IgD-negative memory B cell (primary cell): Measurements from ENCODE around the gene RPAP2. TPM values are rescaled to one million over a fixed set of nuclear protein-coding genes. Genes with fewer than 3 reads are reported as not detected.
A peak's percentile ranks its signal among the peaks of the same experiment; 100 is the strongest.
"Not testable (repeated sequence)": the region's sequence is repeated elsewhere in the genome, so short reads cannot be mapped to it uniquely, and the experiment has no call there.

Experiments used
- H3K27ac Mint-ChIP-seq, 3 donors: one replicate each; pipeline ENCODE4 v1.8.0; 2020 to 2022; ENCODE audit warnings: mild to moderate bottlenecking in 3 of 3, mixed read lengths in 3 of 3, moderate library complexity in 1 of 3
- H3K27me3 Mint-ChIP-seq: one replicate; pipeline ENCODE4 v1.8.0; 2021; ENCODE audit warnings: mixed read lengths
- H3K36me3 Mint-ChIP-seq: one replicate; pipeline ENCODE4 v1.8.0; 2020; ENCODE audit warnings: mild to moderate bottlenecking, mixed read lengths
- H3K4me1 Mint-ChIP-seq, 3 donors: one replicate each; pipeline ENCODE4 v1.8.0; 2020 to 2022; ENCODE audit warnings: mixed read lengths in 3 of 3, mild to moderate bottlenecking in 1 of 3
- H3K4me3 Mint-ChIP-seq, 4 donors: one replicate each; pipeline ENCODE4 v1.8.0; 2020 to 2022; ENCODE audit warnings: mild to moderate bottlenecking in 4 of 4, mixed read lengths in 4 of 4, moderate library complexity in 3 of 4
- H3K9me3 Mint-ChIP-seq, 3 donors: one replicate each; pipeline ENCODE4 v1.8.0; 2020 to 2021; ENCODE audit warnings: mixed read lengths in 3 of 3, mild to moderate bottlenecking in 1 of 3
- polyA plus RNA-seq: library from polyadenylated mRNA; unstranded; fragments of 300-500 nt; fragmentation: Illumina TruSeq; gene quantifications from one replicate; pipeline ENCODE4 v1.2.3, GENCODE V29; 2021

RPAP2 gene
- polyA plus RNA-seq, 1 donor from 2014 or later = 23.0 TPM

DNA sequence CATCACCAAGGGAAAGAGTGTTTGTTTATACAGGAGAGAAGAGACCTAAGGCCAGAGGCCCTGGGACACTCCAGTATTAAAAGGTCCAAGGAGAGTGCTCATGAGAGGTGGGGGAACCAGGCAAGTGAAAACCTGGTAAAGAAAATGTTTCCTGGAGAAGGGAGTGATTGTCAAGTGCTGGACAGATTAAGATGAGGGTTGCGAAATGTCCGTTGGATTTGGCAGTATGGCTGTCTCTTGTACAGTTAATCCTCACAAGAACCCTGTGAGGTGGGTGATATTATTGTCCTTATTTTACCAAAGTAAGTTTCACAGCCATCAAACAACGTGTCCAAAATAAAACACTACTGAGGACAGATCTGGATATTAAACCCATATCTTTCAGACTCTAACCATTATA, 44.2 kb downstream of the RPAP2 start:
- H3K27me3 Mint-ChIP-seq = no peaks in the 10 kb centered on the region
- no peaks in the 10 kb centered on the region for H3K9me3 Mint-ChIP-seq
- H3K4me3 Mint-ChIP-seq = no peak overlapping the region
- peaks cover 9% of the 10 kb centered on the region for H3K36me3 Mint-ChIP-seq
- no peak overlapping the region for H3K27ac Mint-ChIP-seq
- H3K4me1 Mint-ChIP-seq = no peaks in the 10 kb centered on the region

GRCh38 chr1:92346866-92347640, 48.2 kb downstream of the RPAP2 start:
- Mint-ChIP-seq H3K27ac (peak overlapping the region in 1 of 3 donors; percentile 77), H3K4me1 (no peaks in the 10 kb centered on the region), H3K36me3 (peaks cover 15% of the 10 kb centered on the region), H3K4me3 (no peak overlapping the region), H3K27me3 (no peaks in the 10 kb centered on the region), H3K9me3 (peaks cover 0 to 7% (median 3%) of the 10 kb centered on the region in 3 donors)

- Mint-ChIP-seq H3K4me3 (peak overlapping the region in 1 of 4 donors; percentile 35), H3K27ac (no peak overlapping the region), H3K27me3 (no peaks in the 10 kb centered on the region), H3K9me3 (peaks cover 0 to 10% (median 3%) of the 10 kb centered on the region in 3 donors), H3K4me1 (no peaks in the 10 kb centered on the region), H3K36me3 (peaks cover 24% of the 10 kb centered on the region)
Observed at GRCh38 chr1:92352856-92353255, 54.0 kb downstream of the RPAP2 start.

DNA sequence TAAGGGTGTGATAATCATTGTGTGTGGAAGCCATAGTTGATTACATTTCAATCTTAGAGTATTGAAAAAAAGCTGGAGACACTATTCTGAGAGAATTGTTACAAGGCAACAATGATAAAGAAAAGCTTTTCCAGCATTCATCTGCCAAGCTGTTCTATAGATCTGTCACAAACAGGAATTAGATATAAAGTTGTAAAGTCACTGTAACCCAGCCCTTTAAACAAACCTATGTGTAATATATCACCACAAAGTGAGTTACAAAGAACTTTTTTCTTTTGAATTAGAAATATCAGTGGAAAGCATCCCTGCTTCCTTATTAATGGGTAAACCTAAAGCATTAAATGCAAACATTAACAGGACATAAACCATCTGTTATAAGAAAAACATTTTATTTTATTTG, 55.4 kb downstream of the RPAP2 start:
- no peak overlapping the region for H3K27ac Mint-ChIP-seq
- H3K9me3 Mint-ChIP-seq = peaks cover 0 to 10% (median 7%) of the 10 kb centered on the region in 3 donors
- no peaks in the 10 kb centered on the region for H3K27me3 Mint-ChIP-seq
- peaks cover 22% of the 10 kb centered on the region for H3K36me3 Mint-ChIP-seq
- no peak overlapping the region for H3K4me3 Mint-ChIP-seq
- no peaks in the 10 kb centered on the region for H3K4me1 Mint-ChIP-seq

GRCh38 chr1:92356956-92357355, 58.1 kb downstream of the RPAP2 start:
- H3K4me1 Mint-ChIP-seq = no peaks in the 10 kb centered on the region
- H3K36me3 Mint-ChIP-seq = peaks cover 26% of the 10 kb centered on the region
- H3K27ac Mint-ChIP-seq = no peak overlapping the region
- H3K27me3 Mint-ChIP-seq = no peaks in the 10 kb centered on the region
- no peak overlapping the region for H3K4me3 Mint-ChIP-seq
- peaks cover 0 to 5% (median 4%) of the 10 kb centered on the region in 3 donors for H3K9me3 Mint-ChIP-seq

DNA sequence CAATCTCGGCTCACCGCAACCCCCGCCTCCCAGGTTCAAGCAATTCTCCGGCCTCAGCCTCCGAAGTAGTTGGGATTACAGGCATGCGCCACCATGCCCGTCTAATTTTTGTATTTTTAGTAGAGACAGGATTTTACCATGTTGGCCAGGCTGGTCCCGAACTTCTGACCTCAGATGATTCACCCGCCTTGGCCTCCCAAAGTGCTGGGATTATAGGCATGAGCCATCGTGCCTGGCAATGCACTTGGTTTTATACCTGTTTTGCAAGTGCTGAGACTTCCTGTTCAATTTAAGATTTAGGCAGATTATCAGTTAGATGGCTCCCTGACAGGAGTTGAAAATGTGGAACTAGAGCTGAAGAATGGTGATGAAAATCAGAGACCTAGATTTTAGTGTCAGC, 60.5 kb downstream of the RPAP2 start:
- not testable (repeated sequence) for H3K4me1 Mint-ChIP-seq, H3K27me3 Mint-ChIP-seq, H3K4me3 Mint-ChIP-seq, H3K9me3 Mint-ChIP-seq, H3K27ac Mint-ChIP-seq
- peaks cover 20% of the 10 kb centered on the region for H3K36me3 Mint-ChIP-seq

DNA sequence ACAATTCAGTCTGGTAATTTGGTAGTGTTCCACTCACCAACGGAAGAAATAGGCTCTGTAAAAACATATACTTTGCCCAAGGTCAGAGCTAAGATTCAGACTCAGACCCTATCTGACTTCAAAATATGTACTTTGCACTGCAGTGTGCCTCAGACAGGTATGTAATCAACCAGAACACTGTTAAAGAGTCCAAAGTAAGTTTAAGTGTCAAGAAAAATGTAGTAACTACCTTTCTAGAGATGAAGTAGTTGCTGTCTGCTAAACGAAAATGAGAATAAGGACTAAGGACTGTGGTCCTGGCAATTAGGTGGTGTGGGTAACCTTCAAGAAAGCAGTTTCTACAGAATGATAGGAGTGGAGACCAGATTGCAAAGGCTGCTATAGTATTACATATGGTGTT, 61.1 kb downstream of the RPAP2 start:
- peaks cover 20% of the 10 kb centered on the region for H3K36me3 Mint-ChIP-seq
- no peak overlapping the region for H3K27ac Mint-ChIP-seq
- no peak overlapping the region for H3K4me3 Mint-ChIP-seq
- peaks cover 0 to 2% (median 0%) of the 10 kb centered on the region in 3 donors for H3K4me1 Mint-ChIP-seq
- peaks cover 0 to 4% (median 0%) of the 10 kb centered on the region in 3 donors for H3K9me3 Mint-ChIP-seq
- no peaks in the 10 kb centered on the region for H3K27me3 Mint-ChIP-seq

GRCh38 chr1:92362970-92363369, 64.1 kb downstream of the RPAP2 start:
- Mint-ChIP-seq H3K36me3 (peaks cover 14% of the 10 kb centered on the region), H3K27ac (no peak overlapping the region), H3K27me3 (no peaks in the 10 kb centered on the region), H3K4me1 (peaks cover 0 to 2% (median 0%) of the 10 kb centered on the region in 3 donors), H3K4me3 (no peak overlapping the region), H3K9me3 (peaks cover 0 to 3% (median 0%) of the 10 kb centered on the region in 3 donors)

DNA sequence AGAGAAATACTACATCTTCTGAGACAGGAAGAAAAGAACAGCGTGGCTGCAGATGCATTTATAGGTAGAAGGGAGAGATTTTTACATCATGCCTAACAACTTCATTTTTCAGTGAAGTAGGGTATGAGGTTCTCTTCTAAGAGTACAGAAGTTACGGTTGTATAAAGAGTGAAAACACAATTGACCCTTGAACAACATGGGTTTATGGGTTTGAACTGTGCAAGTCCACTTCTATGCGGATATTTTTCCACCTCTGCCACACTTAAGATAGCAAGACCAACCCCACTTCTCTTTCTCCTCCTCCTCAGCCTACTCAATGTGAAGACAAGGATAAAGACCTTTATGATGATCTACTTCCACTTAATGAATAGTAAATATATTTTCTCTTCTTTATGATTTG, 64.5 kb downstream of the RPAP2 start:
- no peak overlapping the region for H3K4me3 Mint-ChIP-seq
- no peak overlapping the region for H3K27ac Mint-ChIP-seq
- no peaks in the 10 kb centered on the region for H3K27me3 Mint-ChIP-seq
- H3K9me3 Mint-ChIP-seq = no peaks in the 10 kb centered on the region
- H3K36me3 Mint-ChIP-seq = peaks cover 11% of the 10 kb centered on the region
- H3K4me1 Mint-ChIP-seq = peaks cover 0 to 2% (median 0%) of the 10 kb centered on the region in 3 donors

GRCh38 chr1:92365378-92366039, 66.7 kb downstream of the RPAP2 start:
- no peak overlapping the region for H3K27ac Mint-ChIP-seq
- H3K4me3 Mint-ChIP-seq = no peak overlapping the region
- no peaks in the 10 kb centered on the region for H3K9me3 Mint-ChIP-seq
- peaks cover 5% of the 10 kb centered on the region for H3K36me3 Mint-ChIP-seq
- H3K27me3 Mint-ChIP-seq = no peaks in the 10 kb centered on the region
- peaks cover 0 to 2% (median 0%) of the 10 kb centered on the region in 3 donors for H3K4me1 Mint-ChIP-seq

DNA sequence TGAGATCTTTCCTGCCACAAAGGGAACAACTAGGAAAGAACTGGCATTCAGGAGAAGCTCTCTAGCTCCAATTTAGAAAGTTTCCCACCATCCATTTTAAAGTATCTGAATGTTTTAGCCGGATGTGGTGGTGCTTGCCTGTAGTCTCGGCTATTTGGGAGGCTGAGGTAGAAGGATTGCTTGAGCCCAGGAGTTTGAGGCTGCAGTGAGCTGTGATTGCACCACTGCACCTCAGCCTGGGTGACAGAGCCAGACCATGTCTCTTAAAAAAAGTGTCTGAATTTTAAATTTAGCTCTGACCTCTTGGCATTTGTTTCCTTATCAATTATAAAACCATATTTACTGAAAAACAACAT, 67.2 kb downstream of the RPAP2 start:
- H3K4me1 Mint-ChIP-seq = peaks cover 0 to 2% (median 0%) of the 10 kb centered on the region in 3 donors
- no peak overlapping the region for H3K4me3 Mint-ChIP-seq
- no peaks in the 10 kb centered on the region for H3K27me3 Mint-ChIP-seq
- no peak overlapping the region for H3K27ac Mint-ChIP-seq
- peaks cover 5% of the 10 kb centered on the region for H3K36me3 Mint-ChIP-seq
- H3K9me3 Mint-ChIP-seq = no peaks in the 10 kb centered on the region

DNA sequence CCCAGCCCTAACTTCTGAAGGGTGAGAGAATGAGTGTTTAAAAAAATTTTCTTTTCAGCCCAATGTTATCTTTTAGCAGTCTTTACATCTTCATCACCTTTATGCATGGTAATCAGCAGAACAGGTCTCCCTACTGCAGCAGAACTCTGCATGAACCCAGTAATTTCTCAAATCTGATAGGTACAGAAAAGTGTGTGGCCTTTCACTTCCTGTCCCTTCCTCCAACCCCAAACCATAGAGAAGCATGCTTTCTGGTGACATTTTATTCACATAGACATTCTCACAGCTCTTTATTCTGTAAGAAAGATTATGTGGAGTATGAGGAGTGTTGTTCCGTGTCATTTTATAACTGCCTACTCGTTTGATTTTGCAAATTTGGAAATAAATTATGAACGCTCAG, 68.6 kb downstream of the RPAP2 start:
- no peaks in the 10 kb centered on the region for H3K27me3 Mint-ChIP-seq
- no peaks in the 10 kb centered on the region for H3K9me3 Mint-ChIP-seq
- peaks cover 0 to 2% (median 0%) of the 10 kb centered on the region in 3 donors for H3K4me1 Mint-ChIP-seq
- peaks cover 8% of the 10 kb centered on the region for H3K36me3 Mint-ChIP-seq
- H3K27ac Mint-ChIP-seq = no peak overlapping the region
- no peak overlapping the region for H3K4me3 Mint-ChIP-seq

DNA sequence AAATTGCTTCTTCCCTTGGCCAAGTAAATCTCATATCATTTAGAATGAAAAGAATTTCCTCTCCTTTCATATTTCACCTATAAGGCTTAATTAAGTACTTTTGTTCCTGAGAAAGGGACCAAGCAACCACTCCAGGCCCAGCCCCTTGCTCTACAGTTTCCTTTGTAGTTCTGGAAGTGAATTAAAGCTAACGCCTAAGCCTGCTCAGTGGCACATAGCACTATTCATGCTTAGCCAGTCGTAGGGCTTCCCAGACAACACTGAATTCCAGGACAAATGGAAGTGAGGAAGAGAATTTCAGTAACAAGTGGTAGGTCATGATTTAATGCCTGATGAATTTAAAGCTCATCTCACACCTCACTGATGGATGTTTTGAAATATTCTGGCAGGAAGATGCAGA, 73.3 kb downstream of the RPAP2 start:
- H3K27me3 Mint-ChIP-seq = no peaks in the 10 kb centered on the region
- no peak overlapping the region for H3K4me3 Mint-ChIP-seq
- H3K27ac Mint-ChIP-seq = no peak overlapping the region
- no peaks in the 10 kb centered on the region for H3K4me1 Mint-ChIP-seq
- H3K36me3 Mint-ChIP-seq = peaks cover 8% of the 10 kb centered on the region
- H3K9me3 Mint-ChIP-seq = no peaks in the 10 kb centered on the region

- no peak overlapping the region for H3K27ac Mint-ChIP-seq
Observed at GRCh38 chr1:92374223-92374622, 75.4 kb downstream of the RPAP2 start.

DNA sequence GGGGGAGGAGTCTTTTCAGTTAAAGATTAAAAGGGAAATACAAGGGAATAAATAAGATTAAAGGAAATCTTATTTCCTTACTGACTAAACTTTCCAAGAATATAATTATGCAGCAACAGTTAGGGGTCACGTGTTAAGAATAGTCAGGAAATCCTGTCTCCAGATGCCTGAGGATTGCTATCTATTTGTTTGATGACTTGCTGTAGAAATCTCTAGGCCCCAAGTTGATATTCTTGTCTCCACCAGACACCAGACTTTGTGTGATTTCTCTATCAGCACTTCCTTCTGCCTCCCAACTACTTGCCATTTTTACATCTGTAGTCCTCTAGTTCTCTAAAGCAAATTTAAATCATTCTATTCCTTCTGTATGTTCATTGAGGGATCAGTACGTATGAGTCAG, 77.5 kb downstream of the RPAP2 start:
- H3K4me3 Mint-ChIP-seq = no peak overlapping the region
- H3K9me3 Mint-ChIP-seq = peaks cover 3 to 9% (median 5%) of the 10 kb centered on the region in 3 donors
- H3K27ac Mint-ChIP-seq = no peak overlapping the region
- no peaks in the 10 kb centered on the region for H3K27me3 Mint-ChIP-seq
- no peaks in the 10 kb centered on the region for H3K4me1 Mint-ChIP-seq
- peaks cover 6% of the 10 kb centered on the region for H3K36me3 Mint-ChIP-seq

More at GRCh38 chr1:92374223-92374622, 75.4 kb downstream of the RPAP2 start:
- Mint-ChIP-seq H3K36me3 (peaks cover 8% of the 10 kb centered on the region), H3K4me1 (no peaks in the 10 kb centered on the region), H3K9me3 (no peaks in the 10 kb centered on the region), H3K4me3 (no peak overlapping the region), H3K27me3 (no peaks in the 10 kb centered on the region)

GRCh38 chr1:92377991-92378390, 79.1 kb downstream of the RPAP2 start:
- not testable (repeated sequence) for H3K27ac Mint-ChIP-seq

More at GRCh38 chr1:92377991-92378390, 79.1 kb downstream of the RPAP2 start:
- H3K27me3 Mint-ChIP-seq, H3K4me1 Mint-ChIP-seq, H3K36me3 Mint-ChIP-seq, H3K4me3 Mint-ChIP-seq: not testable (repeated sequence)
- peaks cover 3 to 10% (median 5%) of the 10 kb centered on the region in 3 donors for H3K9me3 Mint-ChIP-seq
